GM12878 (cell line): ENCODE data around the gene PHKB.

Source experiments
- BRCA1 ChIP-seq: IDR thresholded peaks from 2 replicates; pipeline ENCODE4 v1.6.1; 2011; ENCODE audit warnings: low read depth, low read length, improper control_type of control experiment
- EGR1 ChIP-seq, 2 experiments: IDR thresholded peaks; 1 replicate in 1 of 2; 2 replicates in 1 of 2; pipeline ENCODE4 v1.6.1; 2011 to 2012; ENCODE audit warnings: low read depth in 2 of 2, low read length in 2 of 2, borderline replicate concordance in 1 of 2, mild to moderate bottlenecking in 1 of 2, moderate library complexity in 1 of 2
- EP300 ChIP-seq, 2 experiments: fragments of 150-350 bp in 1 of 2; IDR thresholded peaks; 2 replicates each; pipeline ENCODE4 v1.6.1; 2011 to 2012; ENCODE audit warnings: low read depth in 2 of 2, low read length in 2 of 2, borderline replicate concordance in 1 of 2, improper control_type of control experiment in 1 of 2, inconsistent platforms in 1 of 2; ENCODE audit not compliant: control insufficient read depth in 1 of 2
- LARP7 ChIP-seq: fragments of 450-650 bp; IDR thresholded peaks from 2 replicates; pipeline ENCODE4 v1.6.1; 2017; ENCODE audit warnings: mild to moderate bottlenecking
- MXI1 ChIP-seq: fragments of 150-350 bp; IDR thresholded peaks from 2 replicates; pipeline ENCODE4 v1.6.1; 2011; ENCODE audit warnings: low read depth, mild to moderate bottlenecking, inconsistent platforms, low read length, improper control_type of control experiment
- YY1 ChIP-seq: IDR thresholded peaks from 2 replicates; pipeline ENCODE4 v1.6.1; 2011; ENCODE audit warnings: low read depth, mild to moderate bottlenecking, low read length
- ZNF217 ChIP-seq: fragments of 450-650 bp; IDR thresholded peaks from 2 replicates; pipeline ENCODE4 v1.6.1; 2017; ENCODE audit warnings: antibody characterized with exemption, mild to moderate bottlenecking
- ZNF274 ChIP-seq: IDR thresholded peaks from one replicate; pipeline ENCODE4 v1.8.0; 2011; ENCODE audit not compliant: insufficient read length, insufficient read depth
- TF ChIP-seq, protein P1 (sequence below): fragments of 450-650 bp; IDR thresholded peaks from 2 replicates; pipeline ENCODE4 v1.6.1; 2017; ENCODE audit warnings: mild to moderate bottlenecking
- TF ChIP-seq, protein P2 (sequence below), 3 experiments: IDR thresholded peaks in 2 of 3; conservative IDR thresholded peaks in 1 of 3; 2 replicates each; pipeline ENCODE4 v1.5.1; 2011; ENCODE audit warnings: low read depth in 3 of 3, low read length in 3 of 3, mild to moderate bottlenecking in 3 of 3, control low read depth in 2 of 3, moderate library complexity in 2 of 3, inconsistent platforms in 1 of 3, mixed read lengths in 1 of 3; ENCODE audit not compliant: control insufficient read depth in 2 of 3, insufficient read depth in 1 of 3; ENCODE audit errors: extremely low read depth in 1 of 3

DNA sequence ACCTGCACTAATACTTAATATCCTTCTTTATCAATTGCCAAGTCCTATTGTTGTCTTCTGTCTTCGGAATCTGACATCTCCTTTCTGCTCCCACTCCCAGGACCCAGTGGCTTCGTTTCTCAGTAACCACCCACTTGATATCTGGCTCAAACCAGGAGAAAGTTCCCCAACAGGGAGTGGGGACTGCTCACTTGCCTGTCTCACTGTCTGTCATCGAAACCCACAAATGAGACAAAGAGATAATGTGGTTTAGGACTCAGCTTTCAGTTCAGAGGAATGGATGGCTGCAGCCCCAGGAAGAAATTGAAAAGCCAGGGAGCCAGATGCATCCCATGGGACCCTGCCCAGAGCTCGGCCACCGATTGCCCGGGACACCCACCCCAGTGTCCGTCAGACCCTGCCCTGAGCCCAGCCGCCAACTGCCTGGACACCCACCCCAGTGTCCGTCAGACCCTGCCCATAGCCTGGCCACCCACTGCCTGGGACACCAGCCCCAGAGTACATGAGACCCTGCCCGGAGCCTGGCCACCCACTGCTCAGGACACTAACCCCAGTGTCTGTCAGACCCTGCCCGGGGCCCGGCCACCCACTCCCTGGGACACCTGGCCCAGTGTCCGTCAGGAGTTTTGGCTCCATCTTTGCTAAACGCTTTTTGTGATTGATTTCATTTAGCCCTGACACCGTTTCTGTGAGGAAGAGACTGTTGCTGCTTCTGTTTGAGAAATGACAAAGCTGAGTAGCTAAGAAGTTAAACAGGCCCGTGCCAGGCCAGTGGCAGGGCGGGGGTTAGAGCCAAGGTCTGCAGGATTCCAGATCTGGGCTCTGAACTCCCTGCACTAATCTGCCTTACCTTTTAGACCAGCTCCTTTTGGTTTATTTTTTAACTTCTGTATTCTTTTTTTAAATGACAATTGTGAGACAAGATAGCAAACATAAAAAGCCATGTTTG, 251.4 kb downstream of the PHKB start:
- TF ChIP-seq, protein P1, sequence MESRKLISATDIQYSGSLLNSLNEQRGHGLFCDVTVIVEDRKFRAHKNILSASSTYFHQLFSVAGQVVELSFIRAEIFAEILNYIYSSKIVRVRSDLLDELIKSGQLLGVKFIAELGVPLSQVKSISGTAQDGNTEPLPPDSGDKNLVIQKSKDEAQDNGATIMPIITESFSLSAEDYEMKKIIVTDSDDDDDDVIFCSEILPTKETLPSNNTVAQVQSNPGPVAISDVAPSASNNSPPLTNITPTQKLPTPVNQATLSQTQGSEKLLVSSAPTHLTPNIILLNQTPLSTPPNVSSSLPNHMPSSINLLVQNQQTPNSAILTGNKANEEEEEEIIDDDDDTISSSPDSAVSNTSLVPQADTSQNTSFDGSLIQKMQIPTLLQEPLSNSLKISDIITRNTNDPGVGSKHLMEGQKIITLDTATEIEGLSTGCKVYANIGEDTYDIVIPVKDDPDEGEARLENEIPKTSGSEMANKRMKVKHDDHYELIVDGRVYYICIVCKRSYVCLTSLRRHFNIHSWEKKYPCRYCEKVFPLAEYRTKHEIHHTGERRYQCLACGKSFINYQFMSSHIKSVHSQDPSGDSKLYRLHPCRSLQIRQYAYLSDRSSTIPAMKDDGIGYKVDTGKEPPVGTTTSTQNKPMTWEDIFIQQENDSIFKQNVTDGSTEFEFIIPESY = no peak
- TF ChIP-seq BRCA1 (no peak), LARP7 (no peak), MXI1 (no peak), YY1 (no peak), EGR1 (IDR thresholded peaks at IDR 0.05; ENCODE audit: borderline replicate concordance in 1 of 2, low read depth in 2 of 2, low read length in 2 of 2) (no peak), ZNF217 (no peak), EP300 (IDR thresholded peaks at IDR 0.05; ENCODE audit: borderline replicate concordance in 1 of 2, control insufficient read depth in 1 of 2, low read depth in 2 of 2, low read length in 2 of 2) (no peak), ZNF274 (no peak)
- TF ChIP-seq, protein P2, sequence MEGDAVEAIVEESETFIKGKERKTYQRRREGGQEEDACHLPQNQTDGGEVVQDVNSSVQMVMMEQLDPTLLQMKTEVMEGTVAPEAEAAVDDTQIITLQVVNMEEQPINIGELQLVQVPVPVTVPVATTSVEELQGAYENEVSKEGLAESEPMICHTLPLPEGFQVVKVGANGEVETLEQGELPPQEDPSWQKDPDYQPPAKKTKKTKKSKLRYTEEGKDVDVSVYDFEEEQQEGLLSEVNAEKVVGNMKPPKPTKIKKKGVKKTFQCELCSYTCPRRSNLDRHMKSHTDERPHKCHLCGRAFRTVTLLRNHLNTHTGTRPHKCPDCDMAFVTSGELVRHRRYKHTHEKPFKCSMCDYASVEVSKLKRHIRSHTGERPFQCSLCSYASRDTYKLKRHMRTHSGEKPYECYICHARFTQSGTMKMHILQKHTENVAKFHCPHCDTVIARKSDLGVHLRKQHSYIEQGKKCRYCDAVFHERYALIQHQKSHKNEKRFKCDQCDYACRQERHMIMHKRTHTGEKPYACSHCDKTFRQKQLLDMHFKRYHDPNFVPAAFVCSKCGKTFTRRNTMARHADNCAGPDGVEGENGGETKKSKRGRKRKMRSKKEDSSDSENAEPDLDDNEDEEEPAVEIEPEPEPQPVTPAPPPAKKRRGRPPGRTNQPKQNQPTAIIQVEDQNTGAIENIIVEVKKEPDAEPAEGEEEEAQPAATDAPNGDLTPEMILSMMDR (IDR thresholded peaks at IDR 0.05 in 2 of 3, conservative IDR thresholded peaks at IDR 0.05 in 1 of 3; ENCODE audit: control insufficient read depth in 2 of 3, extremely low read depth in 1 of 3, insufficient read depth in 1 of 3, low read depth in 3 of 3, low read length in 3 of 3) = no peak
